Measurements from ENCODE around the gene RND3. TPM values are rescaled to one million over a fixed set of nuclear protein-coding genes. Genes with fewer than 3 reads are reported as not detected.
A peak's percentile ranks its signal among the peaks of the same experiment; 100 is the strongest.

The RND3 gene
- polyA plus RNA-seq, 1 experiment, result 255 TPM

DNA sequence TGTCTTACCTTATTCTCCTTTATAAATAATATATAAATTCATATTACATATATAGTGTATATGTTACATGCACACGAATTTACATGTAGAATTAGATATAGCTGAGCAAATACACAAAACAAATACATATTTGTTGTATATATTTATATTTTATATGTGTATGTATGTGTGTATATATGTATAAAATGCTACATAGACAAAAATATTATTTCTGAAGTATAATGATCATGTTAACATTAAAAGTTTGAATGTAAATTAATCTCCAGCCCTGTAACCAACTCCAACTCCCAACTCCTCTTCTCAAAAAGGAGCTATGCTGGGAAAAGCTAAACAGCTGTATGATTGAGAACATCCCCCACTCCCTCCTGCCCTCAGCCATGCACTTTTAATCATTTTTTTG, 42.7 kb upstream of the RND3 start:
- no peak for DNase-seq (ENCODE audit: low read depth)
- POLR2A ChIA-PET, result no interaction called here
- Histone ChIP-seq H3K36me3 (ENCODE audit: control insufficient read depth, insufficient read depth, low read length) (no peaks in the 10 kb centered on the region), H3K4me3 (ENCODE audit: low read depth, low read length) (no peak overlapping the region), H3K27me3 (ENCODE audit: control insufficient read depth, insufficient read depth, low read length) (no peaks in the 10 kb centered on the region)
- TF ChIP-seq, protein P1, sequence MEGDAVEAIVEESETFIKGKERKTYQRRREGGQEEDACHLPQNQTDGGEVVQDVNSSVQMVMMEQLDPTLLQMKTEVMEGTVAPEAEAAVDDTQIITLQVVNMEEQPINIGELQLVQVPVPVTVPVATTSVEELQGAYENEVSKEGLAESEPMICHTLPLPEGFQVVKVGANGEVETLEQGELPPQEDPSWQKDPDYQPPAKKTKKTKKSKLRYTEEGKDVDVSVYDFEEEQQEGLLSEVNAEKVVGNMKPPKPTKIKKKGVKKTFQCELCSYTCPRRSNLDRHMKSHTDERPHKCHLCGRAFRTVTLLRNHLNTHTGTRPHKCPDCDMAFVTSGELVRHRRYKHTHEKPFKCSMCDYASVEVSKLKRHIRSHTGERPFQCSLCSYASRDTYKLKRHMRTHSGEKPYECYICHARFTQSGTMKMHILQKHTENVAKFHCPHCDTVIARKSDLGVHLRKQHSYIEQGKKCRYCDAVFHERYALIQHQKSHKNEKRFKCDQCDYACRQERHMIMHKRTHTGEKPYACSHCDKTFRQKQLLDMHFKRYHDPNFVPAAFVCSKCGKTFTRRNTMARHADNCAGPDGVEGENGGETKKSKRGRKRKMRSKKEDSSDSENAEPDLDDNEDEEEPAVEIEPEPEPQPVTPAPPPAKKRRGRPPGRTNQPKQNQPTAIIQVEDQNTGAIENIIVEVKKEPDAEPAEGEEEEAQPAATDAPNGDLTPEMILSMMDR (IDR thresholded peaks at IDR 0.05; ENCODE audit: insufficient read depth, low read depth, low read length), result no peak
- CTCF ChIA-PET, result interaction anchor here (0.6 to 1.4 kb wide), 3 partner anchors 13 to 751 kb away, joined by 3 to 4 read pairs (median 3); no protein-coding TSS in a partner anchor

DNA sequence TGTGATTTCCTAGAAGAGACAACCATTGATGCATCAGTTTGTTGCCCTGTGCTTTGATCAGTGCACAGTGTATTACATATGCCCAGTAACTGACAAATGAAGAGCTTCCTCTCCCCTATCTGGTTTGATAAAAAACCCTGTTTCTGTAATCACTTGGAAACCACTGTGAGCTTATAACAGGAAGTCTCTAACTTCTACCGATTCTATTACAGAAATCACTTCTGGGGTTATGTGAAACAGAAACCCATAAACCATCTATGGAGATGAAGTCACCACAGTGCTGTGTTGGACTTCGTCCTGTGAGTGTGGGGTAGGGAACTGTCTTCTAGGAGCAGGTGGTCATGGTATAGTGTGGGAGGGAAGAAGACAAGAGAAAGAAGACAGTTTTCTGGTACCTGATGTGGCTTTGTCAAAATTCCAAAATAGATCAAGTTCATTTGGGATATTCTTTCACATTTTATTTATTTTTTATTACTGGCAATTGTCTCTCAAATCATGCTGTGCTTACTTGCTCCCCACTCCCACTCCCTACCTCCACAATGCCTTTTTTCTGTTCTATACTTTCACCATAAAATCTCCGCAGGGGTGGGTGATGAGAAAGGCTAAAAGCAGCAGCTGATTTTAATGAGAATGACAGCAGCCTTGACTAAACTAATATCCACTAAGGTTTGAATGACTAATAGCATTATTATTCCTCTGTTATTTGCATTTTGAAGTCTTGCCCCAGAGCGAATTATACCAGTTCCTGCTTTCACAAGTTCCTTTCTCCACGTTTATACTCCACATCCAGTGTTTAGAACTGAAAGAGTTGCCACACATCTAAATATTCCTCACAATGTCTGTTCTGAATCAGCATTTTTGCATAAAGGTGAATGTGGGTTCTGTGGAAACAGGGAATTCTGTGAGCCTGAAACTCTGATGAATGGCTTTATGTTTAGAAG, 41.7 kb upstream of the RND3 start:
- Histone ChIP-seq H3K27me3 (ENCODE audit: control insufficient read depth, insufficient read depth, low read length) (no peaks in the 10 kb centered on the region), H3K4me3 (ENCODE audit: low read depth, low read length) (peak overlapping the region; percentile 6; the same call in 1 of the 2 replicates), H3K36me3 (ENCODE audit: control insufficient read depth, insufficient read depth, low read length) (no peaks in the 10 kb centered on the region)
- TF ChIP-seq, protein P1 (IDR thresholded peaks at IDR 0.05; ENCODE audit: insufficient read depth, low read depth, low read length), result no peak
- ChIA-PET POLR2A (interaction anchor here (0.5 to 1.1 kb wide), 5 partner anchors 9 to 838 kb away, joined by 3 to 4 read pairs (median 3); no protein-coding TSS in a partner anchor), CTCF (interaction anchor here (1.2 to 1.4 kb wide), 2 partner anchors 12 to 20 kb away, joined by 3 to 4 read pairs; no protein-coding TSS in a partner anchor)
- peak; percentile 79 for DNase-seq (ENCODE audit: low read depth)

DNA sequence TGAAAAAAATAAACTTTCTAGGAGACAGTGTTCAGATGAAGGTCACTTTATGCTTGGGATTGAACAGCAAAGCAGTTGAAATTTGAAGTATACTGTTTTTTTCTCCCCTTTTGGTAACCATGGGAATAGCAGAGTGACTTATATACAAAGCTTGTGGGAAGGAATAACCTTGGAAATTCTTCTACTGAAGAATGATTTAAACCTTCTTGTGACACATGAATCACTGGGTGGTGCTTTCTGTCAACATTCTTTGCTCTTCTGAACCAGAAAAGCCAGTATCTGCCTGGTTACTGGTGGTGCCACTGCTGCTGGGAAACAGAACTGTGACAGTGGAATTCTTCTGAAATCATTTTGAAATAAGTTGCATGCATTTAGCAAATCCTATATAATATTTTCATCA, 39.4 kb upstream of the RND3 start:
- POLR2A ChIA-PET, result no interaction called here
- TF ChIP-seq, protein P1 (IDR thresholded peaks at IDR 0.05; ENCODE audit: insufficient read depth, low read depth, low read length), result no peak

DNA sequence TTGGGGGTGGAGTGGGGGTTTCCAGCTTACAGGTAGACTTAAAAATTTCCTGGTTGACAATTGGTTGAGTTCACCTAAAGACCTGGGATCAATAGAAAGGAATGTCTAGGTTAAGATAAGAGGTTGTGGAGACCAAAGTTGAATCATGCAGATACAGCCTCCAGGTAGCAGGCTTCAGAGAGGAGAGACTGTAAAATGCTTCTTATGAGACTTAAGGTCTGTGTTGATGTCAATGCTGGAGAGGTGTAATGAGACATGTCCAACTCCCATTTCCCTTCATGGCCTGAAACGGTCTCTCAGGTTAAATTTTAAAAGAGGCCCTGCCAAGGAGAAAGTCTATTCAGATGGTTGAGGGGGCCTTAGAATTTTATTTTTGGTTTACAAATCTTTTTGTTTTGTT, 38.5 kb upstream of the RND3 start:
- POLR2A ChIA-PET, result no interaction called here

More for the DNA sequence above, 39.4 kb upstream of the RND3 start:
- peak; percentile 92 for DNase-seq (ENCODE audit: low read depth)
- Histone ChIP-seq H3K4me3 (ENCODE audit: low read depth, low read length) (no peak overlapping the region), H3K36me3 (ENCODE audit: control insufficient read depth, insufficient read depth, low read length) (no peaks in the 10 kb centered on the region), H3K27me3 (ENCODE audit: control insufficient read depth, insufficient read depth, low read length) (no peaks in the 10 kb centered on the region)
- CTCF ChIA-PET, result interaction anchor here (0.9 kb wide), 1 partner anchor 30 kb away, joined by 3 read pairs; no protein-coding TSS in a partner anchor

DNA sequence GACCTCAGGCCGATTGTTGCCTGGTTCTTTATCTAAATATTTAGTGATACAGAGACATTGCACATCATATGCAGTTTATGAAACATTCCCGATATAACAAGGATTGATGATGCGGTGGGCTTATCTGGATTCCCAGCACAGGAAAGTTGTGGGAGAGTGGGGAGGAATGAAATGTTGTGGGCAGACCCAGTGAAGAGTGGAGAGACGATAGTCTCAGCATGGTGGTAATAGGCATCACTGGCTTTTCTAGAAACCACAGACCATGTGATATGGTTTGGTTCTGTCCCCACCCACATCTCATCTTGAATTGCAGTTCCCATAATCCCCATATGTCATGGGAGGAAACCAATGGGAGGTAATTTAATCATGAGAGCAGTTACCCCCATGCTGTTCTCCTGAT, 34.8 kb upstream of the RND3 start:
- H3K27me3 ChIP-seq (ENCODE audit: control insufficient read depth, insufficient read depth, low read length), result no peaks in the 10 kb centered on the region
- no peak overlapping the region for H3K4me3 ChIP-seq (ENCODE audit: low read depth, low read length)
- DNase-seq (ENCODE audit: low read depth), result no peak
- CTCF ChIA-PET, result no interaction called here
- TF ChIP-seq, protein P1 (IDR thresholded peaks at IDR 0.05; ENCODE audit: insufficient read depth, low read depth, low read length), result no peak
- POLR2A ChIA-PET, result no interaction called here
- H3K36me3 ChIP-seq (ENCODE audit: control insufficient read depth, insufficient read depth, low read length), result no peaks in the 10 kb centered on the region

More for the DNA sequence above, 38.5 kb upstream of the RND3 start:
- Histone ChIP-seq H3K27me3 (ENCODE audit: control insufficient read depth, insufficient read depth, low read length) (no peaks in the 10 kb centered on the region), H3K36me3 (ENCODE audit: control insufficient read depth, insufficient read depth, low read length) (no peaks in the 10 kb centered on the region), H3K4me3 (ENCODE audit: low read depth, low read length) (no peak overlapping the region)
- CTCF ChIA-PET, result interaction anchor here (0.9 kb wide), 2 partner anchors 30 to 37 kb away, joined by 3 to 4 read pairs; no protein-coding TSS in a partner anchor
- TF ChIP-seq, protein P1 (IDR thresholded peaks at IDR 0.05; ENCODE audit: insufficient read depth, low read depth, low read length), result no peak
- DNase-seq (ENCODE audit: low read depth), result no peak

Measured in BJ (cell line).